DND-41 (cell line): ENCODE results near the gene RABGAP1L.

Experiments used
- EZH2 ChIP-seq: IDR thresholded peaks from 3 replicates; pipeline ENCODE4 v1.6.1; 2012; ENCODE audit warnings: borderline replicate concordance, low read depth, mild to moderate bottlenecking, moderate library complexity, low read length, inconsistent platforms; ENCODE audit not compliant: severe bottlenecking
- TF ChIP-seq, protein P1 (sequence below): IDR thresholded peaks from 2 replicates; pipeline ENCODE4 v1.5.1; 2012; ENCODE audit warnings: borderline replicate concordance, low read length, moderate library complexity, mild to moderate bottlenecking; ENCODE audit not compliant: poor library complexity, severe bottlenecking; ENCODE audit errors: extremely low read depth

DNA sequence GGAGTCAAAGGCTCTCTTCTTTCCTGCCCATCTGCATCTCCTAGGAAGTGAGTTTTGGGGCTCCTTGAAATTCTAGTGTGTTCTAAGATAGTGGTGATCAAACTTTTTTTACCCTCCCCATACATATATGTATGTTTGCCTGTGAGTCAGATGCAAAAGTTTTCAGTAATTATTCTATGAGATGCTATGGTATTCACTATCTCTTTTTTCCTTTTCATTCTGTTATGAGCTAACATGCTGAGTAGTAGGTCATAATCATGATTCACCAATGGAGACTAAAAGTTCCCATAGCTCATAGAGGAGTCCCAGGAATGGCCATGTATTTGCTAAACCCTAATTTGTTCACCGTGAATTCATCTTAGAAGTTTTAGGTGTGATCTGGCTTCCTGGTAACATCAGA lies 424.0 kb downstream of the RABGAP1L start:
- no peak for TF ChIP-seq EZH2
- TF ChIP-seq, protein P1, sequence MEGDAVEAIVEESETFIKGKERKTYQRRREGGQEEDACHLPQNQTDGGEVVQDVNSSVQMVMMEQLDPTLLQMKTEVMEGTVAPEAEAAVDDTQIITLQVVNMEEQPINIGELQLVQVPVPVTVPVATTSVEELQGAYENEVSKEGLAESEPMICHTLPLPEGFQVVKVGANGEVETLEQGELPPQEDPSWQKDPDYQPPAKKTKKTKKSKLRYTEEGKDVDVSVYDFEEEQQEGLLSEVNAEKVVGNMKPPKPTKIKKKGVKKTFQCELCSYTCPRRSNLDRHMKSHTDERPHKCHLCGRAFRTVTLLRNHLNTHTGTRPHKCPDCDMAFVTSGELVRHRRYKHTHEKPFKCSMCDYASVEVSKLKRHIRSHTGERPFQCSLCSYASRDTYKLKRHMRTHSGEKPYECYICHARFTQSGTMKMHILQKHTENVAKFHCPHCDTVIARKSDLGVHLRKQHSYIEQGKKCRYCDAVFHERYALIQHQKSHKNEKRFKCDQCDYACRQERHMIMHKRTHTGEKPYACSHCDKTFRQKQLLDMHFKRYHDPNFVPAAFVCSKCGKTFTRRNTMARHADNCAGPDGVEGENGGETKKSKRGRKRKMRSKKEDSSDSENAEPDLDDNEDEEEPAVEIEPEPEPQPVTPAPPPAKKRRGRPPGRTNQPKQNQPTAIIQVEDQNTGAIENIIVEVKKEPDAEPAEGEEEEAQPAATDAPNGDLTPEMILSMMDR = no peak
